OCI-LY3 (cell line): ENCODE results near the gene NPC1.

Experiments
- CTCF ChIP-seq: fragments of 200-600, 300-600 bp; sonication (generic); IDR thresholded peaks from 2 replicates; pipeline ENCODE4 v1.5.1; 2014; ENCODE audit warnings: antibody characterized with exemption, low read length, low read depth
- EZH2phosphoT487 ChIP-seq: fragments of 200-600 bp; shearing (Covaris generic); IDR thresholded peaks from 2 replicates; pipeline ENCODE4 v1.6.1; 2018; ENCODE audit warnings: antibody characterized with exemption, mixed run types, low read depth

DNA sequence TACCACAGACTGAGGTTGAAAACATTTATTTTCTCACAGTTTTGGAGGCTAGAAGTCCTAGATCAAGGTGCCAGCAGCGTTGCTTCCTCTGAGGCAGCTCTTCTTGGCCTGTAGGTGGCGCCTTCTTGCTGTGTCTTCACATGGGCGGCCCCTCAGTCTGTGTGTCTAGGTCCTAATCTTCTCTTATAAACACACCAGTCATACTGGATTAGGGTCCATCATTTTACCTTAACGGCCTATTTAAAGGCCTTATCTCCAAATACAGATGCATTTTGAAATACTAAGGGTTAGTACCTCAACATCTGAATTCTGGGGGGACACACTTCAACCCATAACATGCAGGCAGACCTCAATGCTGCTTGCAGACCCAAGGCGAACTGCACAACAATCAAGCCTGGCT lies 87.4 kb downstream of the NPC1 start:
- TF ChIP-seq CTCF (peak; percentile 94), EZH2phosphoT487 (no peak)
